NOMO-1 treated with DMSO at 0.1 percent for 48 hours (cell line): ENCODE data around the gene SYNE3.

Experiments
- DNase-seq: peaks from one replicate; lab custom pipeline; 2025; ENCODE audit not compliant: unreplicated experiment; lab: John Stamatoyannopoulos, UW

The SYNE3 gene

GRCh38 chr14:95493503-95493902 lies 22.9 kb downstream of the SYNE3 start:
- no peak for DNase-seq

- no peak for DNase-seq
These were observed 24.4 kb downstream of the SYNE3 start for GRCh38 chr14:95491936-95492608.

GRCh38 chr14:95490727-95491451 lies 25.6 kb downstream of the SYNE3 start:
- no peak for DNase-seq

DNA sequence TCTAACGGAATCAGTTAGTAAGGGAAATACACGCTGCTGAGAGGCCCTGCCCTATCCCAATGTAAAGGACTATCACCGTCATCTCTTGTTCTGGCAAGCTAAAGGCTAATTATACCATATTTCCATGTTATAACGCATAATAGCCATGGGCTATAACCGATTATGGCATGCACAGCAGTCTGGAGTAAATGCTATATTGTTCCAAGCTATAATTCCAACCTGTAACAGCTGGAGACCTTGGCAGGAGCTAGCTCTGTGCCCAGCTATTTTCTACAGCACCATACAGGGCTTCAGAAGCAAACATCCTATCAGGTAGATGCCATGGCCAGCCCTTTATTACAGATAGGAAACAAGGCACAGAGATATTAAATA lies 26.3 kb downstream of the SYNE3 start:
- DNase-seq = no peak

- no peak for DNase-seq
These were observed 27.0 kb downstream of the SYNE3 start for GRCh38 chr14:95489214-95490137.

GRCh38 chr14:95488376-95489213 lies 27.9 kb downstream of the SYNE3 start:
- no peak for DNase-seq

DNA sequence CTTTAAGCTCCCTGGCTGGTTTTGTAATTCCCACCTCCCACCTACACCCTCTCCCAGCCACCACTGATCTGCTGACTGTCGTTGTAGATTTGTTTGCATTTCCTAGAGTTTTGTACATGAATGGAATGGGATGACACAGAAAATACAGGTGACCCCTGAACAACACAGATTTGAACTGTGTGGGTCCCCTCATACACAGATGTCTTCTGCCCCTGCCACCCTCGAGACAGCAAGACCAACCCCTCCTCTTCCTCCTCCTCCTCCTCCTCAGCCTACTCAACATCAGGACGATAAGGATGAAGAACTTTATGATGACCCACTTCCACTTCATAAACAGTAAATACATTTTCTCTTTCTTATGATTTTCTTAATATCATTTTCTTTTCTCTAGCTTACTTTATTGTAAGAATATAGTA lies 28.8 kb downstream of the SYNE3 start:
- no peak for DNase-seq

- DNase-seq = no peak
These were observed 29.4 kb downstream of the SYNE3 start for GRCh38 chr14:95486875-95487668.

DNA sequence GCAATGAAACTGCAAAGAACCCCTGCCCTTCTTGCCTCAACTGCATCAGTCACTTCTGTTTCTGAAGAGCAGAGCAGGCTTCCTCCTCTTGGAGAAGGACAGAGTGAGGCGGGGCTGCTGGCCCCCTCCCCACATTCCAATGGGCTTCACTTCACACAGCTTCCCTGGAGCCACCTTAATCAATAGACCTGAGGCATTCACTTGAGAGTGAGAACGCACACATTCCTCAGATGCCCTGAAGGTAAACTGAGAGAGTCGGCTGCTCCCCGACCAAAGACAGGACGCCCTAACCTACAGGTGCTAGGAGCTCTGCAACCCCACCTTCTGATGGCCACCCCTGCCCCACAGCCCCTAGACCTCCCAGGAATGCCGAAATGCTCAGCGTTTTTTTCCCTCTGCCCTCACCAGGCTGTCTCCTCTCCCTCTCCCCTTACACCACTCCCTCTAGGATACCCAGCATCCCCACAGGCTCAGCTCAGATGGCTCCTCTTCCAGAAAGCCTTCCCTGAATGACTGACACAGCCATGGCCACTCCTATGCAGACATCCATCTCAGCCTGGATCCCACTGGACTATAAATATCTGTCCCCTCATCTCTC lies 31.1 kb downstream of the SYNE3 start:
- no peak for DNase-seq

- no peak for DNase-seq
These were observed 32.2 kb downstream of the SYNE3 start for GRCh38 chr14:95484296-95484695.

DNA sequence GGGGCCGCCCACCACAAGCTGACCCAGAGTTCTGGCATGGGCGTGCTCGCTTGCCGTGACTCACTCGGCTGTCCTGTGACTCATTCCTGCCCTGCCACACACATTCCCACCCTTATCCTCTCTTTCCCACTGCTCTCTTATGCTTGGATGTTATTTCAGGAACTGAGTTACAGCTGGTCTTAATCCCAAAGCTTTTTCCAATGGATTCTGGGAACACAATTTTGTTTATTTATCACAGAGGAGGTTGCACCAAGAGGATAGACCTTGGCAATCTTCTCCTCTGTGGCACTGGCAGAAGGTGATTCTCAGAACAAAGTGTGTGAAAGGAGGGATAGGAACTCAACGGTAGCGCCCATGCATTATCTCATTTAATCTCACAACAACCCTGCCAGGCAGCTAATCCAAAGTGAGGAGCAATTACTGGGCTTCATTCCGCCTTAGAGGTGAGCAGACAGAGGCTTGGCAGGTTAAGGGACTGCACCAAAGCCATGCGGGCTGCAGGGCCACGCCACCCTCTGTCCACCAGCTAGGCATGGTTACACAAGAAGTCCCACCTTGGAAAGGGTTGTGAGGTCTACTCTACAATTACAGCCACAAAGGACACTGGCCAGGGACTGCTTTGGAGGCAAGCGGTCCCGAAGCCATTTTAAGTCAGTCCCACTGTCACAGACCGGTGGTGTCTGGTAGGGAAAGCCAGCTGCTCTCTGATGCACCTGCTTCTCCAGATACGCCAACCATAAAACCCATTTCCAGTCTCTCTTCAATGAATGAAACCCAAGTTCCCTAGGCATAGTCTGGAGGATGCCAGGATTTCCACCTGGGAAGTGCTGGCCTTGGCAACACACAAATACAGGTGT lies 32.9 kb downstream of the SYNE3 start:
- DNase-seq = no peak

DNA sequence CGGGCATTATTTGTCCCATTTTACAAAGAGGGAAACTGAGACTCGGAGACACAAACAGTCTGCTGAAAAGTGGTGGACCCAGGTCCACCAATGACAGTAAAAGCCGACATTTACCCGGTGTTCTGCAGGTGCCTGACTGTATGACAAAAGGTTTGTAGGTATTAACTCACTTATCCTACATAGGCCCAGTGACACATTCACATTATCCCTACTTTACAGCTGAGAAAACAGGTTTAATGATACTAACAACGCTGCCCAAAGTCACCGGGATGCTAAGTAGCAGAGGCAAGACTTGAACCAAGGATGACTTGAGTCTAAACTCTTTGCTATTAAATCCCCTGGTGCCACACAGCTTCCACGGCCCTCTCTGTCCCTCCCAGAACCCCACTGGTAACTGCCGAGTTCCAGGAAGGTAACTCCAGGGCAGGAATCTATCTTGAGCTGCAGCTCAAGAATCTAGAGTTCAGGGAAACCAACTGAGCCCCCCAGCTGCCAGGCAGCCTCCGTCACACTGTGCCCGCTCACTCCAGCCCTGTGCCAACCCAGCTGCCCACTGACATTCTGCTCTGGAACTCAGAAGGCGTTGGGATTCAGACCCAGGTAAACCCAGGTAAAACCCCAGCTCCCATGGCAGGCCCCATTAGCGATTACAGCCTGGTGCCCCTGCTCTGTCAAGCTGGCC lies 33.7 kb downstream of the SYNE3 start:
- no peak for DNase-seq

DNA sequence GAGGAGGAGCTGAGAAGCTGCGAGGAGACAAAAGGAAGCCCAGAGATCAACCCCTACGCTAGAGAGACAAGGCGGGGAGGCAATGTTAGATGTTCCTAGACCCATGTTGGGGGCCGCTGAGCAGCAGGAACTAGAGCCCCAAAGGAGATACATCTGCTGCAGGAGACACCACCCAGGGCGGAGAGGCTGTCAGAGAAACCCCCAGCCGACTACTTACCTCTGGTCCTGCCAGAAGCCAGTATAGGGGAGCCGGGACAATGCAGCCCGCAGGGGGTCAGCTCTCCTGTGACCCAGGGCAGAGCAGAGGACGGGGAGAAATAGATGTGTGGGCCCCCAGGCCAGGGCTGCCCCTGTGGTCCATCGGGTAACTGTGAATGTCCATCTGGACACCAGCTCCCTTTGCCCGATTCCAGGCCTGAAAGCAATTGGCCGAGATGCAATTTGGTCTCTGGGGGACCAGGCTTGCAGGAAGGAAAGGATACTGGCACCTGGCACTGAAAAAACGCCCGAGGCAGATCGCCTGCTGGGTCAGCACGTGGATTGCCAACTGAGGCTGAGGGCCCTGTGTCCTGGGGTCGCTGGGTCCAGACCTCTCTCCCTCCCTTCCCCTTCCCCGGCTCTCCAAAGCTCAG lies 34.9 kb downstream of the SYNE3 start:
- DNase-seq = no peak

GRCh38 chr14:95480887-95481226 lies 35.6 kb downstream of the SYNE3 start:
- no peak for DNase-seq

GRCh38 chr14:95480109-95480886 lies 36.2 kb downstream of the SYNE3 start:
- DNase-seq = no peak

- DNase-seq = no peak
These were observed 37.0 kb downstream of the SYNE3 start for GRCh38 chr14:95479494-95479893.

DNA sequence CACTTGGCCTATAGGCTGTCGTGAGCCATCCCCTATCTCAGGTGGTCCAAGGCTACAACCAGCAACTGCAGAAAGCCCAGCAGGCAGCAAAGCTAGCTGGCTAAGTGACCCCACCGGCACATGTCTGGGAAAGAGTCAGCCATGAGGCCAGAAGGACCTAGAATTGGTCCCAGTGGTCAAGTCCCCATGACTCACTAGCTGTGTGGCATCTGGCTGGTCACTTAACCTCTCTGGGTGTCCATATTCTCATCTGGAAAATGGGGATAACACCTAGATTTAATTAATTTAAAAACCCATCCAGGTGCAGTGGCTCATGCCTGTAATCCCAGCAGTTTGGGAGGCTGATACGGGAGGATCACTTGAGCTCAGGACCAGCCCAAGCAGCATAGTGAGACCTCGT lies 37.6 kb downstream of the SYNE3 start:
- DNase-seq = no peak
